Kidney epithelial cell (primary cell): Measurements from ENCODE around the gene DNAJB14. TPM values are rescaled to one million over a fixed set of nuclear protein-coding genes. Genes with fewer than 3 reads are reported as not detected.

Experiments
- DNase-seq: peaks from one replicate; pipeline ENCODE4 v3.0.0-alpha.2; 2010; ENCODE audit warnings: low read depth
- H3K27me3 ChIP-seq: 2 replicates; pipeline ENCODE4 v1.6.0; 2011; ENCODE audit warnings: low read length; ENCODE audit not compliant: control insufficient read depth, insufficient read depth
- H3K36me3 ChIP-seq: 2 replicates; pipeline ENCODE4 v1.5.1; 2011; ENCODE audit warnings: low read length; ENCODE audit not compliant: control insufficient read depth, insufficient read depth
- H3K4me3 ChIP-seq: 2 replicates; pipeline ENCODE4 v1.5.1; 2011; ENCODE audit warnings: low read depth, mild to moderate bottlenecking, control low read depth, low read length
- CTCF ChIP-seq: IDR thresholded peaks from 2 replicates; pipeline ENCODE4 v1.5.1; 2011; ENCODE audit warnings: mild to moderate bottlenecking, moderate library complexity, low read length, control low read depth, inconsistent platforms; ENCODE audit not compliant: insufficient read depth, poor library complexity, severe bottlenecking
- total RNA-seq: library from RNA; depleted of rRNA; stranded (reverse); fragments of >200 nt; gene quantifications from 2 replicates; pipeline ENCODE4 v1.2.3, GENCODE V29; 2015

The DNAJB14 gene
- total RNA-seq, 1 donor from 2014 or later = 20.6 TPM

- H3K36me3 ChIP-seq = no peaks in the 10 kb centered on the region
- H3K27me3 ChIP-seq = no peaks in the 10 kb centered on the region
- H3K4me3 ChIP-seq = no peak overlapping the region
- DNase-seq = no peak
- TF ChIP-seq CTCF = no peak
Observed at GRCh38 chr4:99971453-99972111, 25.2 kb upstream of the DNAJB14 start.

GRCh38 chr4:99968330-99968729 lies 21.9 kb upstream of the DNAJB14 start:
- no peak for TF ChIP-seq CTCF
- no peaks in the 10 kb centered on the region for H3K27me3 ChIP-seq
- H3K4me3 ChIP-seq = no peak overlapping the region
- H3K36me3 ChIP-seq = no peaks in the 10 kb centered on the region
- DNase-seq = peak; percentile 63

- no peaks in the 10 kb centered on the region for H3K36me3 ChIP-seq
- H3K4me3 ChIP-seq = no peak overlapping the region
- DNase-seq = no peak
- no peak for TF ChIP-seq CTCF
- no peaks in the 10 kb centered on the region for H3K27me3 ChIP-seq
Observed at GRCh38 chr4:99966692-99967091, 20.3 kb upstream of the DNAJB14 start.

- TF ChIP-seq CTCF = no peak
- no peak for DNase-seq
- Histone ChIP-seq H3K27me3 (no peaks in the 10 kb centered on the region), H3K4me3 (no peak overlapping the region), H3K36me3 (no peaks in the 10 kb centered on the region)
Observed at GRCh38 chr4:99965674-99966350, 19.4 kb upstream of the DNAJB14 start.

- Histone ChIP-seq H3K27me3 (no peaks in the 10 kb centered on the region), H3K36me3 (no peaks in the 10 kb centered on the region), H3K4me3 (no peak overlapping the region)
- DNase-seq = no peak
- no peak for TF ChIP-seq CTCF
Observed at GRCh38 chr4:99965173-99965572, 18.8 kb upstream of the DNAJB14 start.

- Histone ChIP-seq H3K4me3 (no peak overlapping the region), H3K27me3 (no peaks in the 10 kb centered on the region), H3K36me3 (no peaks in the 10 kb centered on the region)
- no peak for TF ChIP-seq CTCF
- DNase-seq = no peak
Observed at GRCh38 chr4:99961711-99962110, 15.3 kb upstream of the DNAJB14 start.
